MM.1S (cell line): Measurements from ENCODE around the gene OR2F1.

Experiments
- CTCF ChIP-seq: fragments of 300-600 bp; sonication (generic); IDR thresholded peaks from 2 replicates; pipeline ENCODE4 v1.5.1; 2016; ENCODE audit warnings: antibody characterized with exemption, low read length, mixed read lengths
- EZH2 ChIP-seq: fragments of 300-600 bp; sonication (generic); optimal IDR thresholded peaks from 2 replicates; pipeline ENCODE3; 2017; ENCODE audit warnings: low read depth, mild to moderate bottlenecking, antibody characterized with exemption, low read length, mixed read lengths
- EZH2phosphoT487 ChIP-seq: fragments of 300-600 bp; sonication (generic); IDR thresholded peaks from 2 replicates; pipeline ENCODE4 v1.6.1; 2018; ENCODE audit warnings: antibody characterized with exemption, low read length

GRCh38 chr7:143909863-143910262, 44.8 kb upstream of the OR2F1 start:
- TF ChIP-seq CTCF (no peak), EZH2 (no peak), EZH2phosphoT487 (no peak)
